ENCODE results near the gene EPM2A.

DNA sequence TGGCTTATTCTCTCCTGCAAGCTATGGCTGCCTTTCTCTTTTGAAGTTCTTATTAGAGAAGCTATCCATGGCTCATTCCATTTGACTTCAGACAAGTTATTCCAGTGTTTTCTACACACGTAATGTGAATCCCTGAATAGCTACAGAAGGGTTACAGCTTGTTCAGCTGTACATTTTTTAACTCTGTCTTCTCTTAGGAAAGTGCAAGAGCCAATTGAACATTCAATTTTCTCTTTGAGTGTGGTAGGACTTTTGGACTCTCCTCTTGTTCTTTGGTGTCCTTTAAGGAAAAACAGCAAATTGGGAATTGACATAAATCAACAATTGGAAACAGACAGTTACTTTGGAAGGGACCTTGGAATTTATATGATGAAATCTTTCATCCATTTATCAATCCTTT lies 125.8 kb downstream of the EPM2A start:
- TF ChIP-seq, protein P1, sequence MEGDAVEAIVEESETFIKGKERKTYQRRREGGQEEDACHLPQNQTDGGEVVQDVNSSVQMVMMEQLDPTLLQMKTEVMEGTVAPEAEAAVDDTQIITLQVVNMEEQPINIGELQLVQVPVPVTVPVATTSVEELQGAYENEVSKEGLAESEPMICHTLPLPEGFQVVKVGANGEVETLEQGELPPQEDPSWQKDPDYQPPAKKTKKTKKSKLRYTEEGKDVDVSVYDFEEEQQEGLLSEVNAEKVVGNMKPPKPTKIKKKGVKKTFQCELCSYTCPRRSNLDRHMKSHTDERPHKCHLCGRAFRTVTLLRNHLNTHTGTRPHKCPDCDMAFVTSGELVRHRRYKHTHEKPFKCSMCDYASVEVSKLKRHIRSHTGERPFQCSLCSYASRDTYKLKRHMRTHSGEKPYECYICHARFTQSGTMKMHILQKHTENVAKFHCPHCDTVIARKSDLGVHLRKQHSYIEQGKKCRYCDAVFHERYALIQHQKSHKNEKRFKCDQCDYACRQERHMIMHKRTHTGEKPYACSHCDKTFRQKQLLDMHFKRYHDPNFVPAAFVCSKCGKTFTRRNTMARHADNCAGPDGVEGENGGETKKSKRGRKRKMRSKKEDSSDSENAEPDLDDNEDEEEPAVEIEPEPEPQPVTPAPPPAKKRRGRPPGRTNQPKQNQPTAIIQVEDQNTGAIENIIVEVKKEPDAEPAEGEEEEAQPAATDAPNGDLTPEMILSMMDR (IDR thresholded peaks at IDR 0.05): no peak
- TF ChIP-seq EP300 (IDR thresholded peaks at IDR 0.05): no peak
